Hepatocyte (in vitro differentiated cells): Measurements from ENCODE around the gene SHC1. TPM values are rescaled to one million over a fixed set of nuclear protein-coding genes. Genes with fewer than 3 reads are reported as not detected.

Experiments used
- DNase-seq: peaks from one replicate; pipeline ENCODE4 v3.0.0-alpha.2; 2016; ENCODE audit warnings: low spot score
- H2AFZ ChIP-seq: fragments of 200-600 bp; sonication (generic); 2 replicates; pipeline ENCODE4 v1.6.0; 2016; ENCODE audit warnings: antibody characterized with exemption, mild to moderate bottlenecking
- H3K27ac ChIP-seq: fragments of 200-600 bp; sonication (generic); 2 replicates; pipeline ENCODE4 v1.5.1; 2016; ENCODE audit warnings: mild to moderate bottlenecking
- H3K27me3 ChIP-seq: fragments of 200-600 bp; sonication (generic); 2 replicates; pipeline ENCODE4 v1.6.1; 2016
- H3K36me3 ChIP-seq: fragments of 200-600 bp; sonication (generic); replicated peaks from 2 replicates; pipeline ENCODE4 v1.5.1; 2016; ENCODE audit warnings: low read depth; ENCODE audit not compliant: insufficient read depth
- H3K4me1 ChIP-seq: fragments of 200-600 bp; sonication (generic); 2 replicates; pipeline ENCODE4 v1.5.1; 2016; ENCODE audit warnings: mild to moderate bottlenecking, moderate library complexity; ENCODE audit not compliant: insufficient read depth
- H3K4me2 ChIP-seq: fragments of 200-600 bp; sonication (generic); 2 replicates; pipeline ENCODE4 v1.6.0; 2016
- H3K4me3 ChIP-seq: fragments of 200-600 bp; sonication (generic); 2 replicates; pipeline ENCODE4 v1.5.1; 2016; ENCODE audit warnings: mild to moderate bottlenecking
- H3K79me2 ChIP-seq: fragments of 200-600 bp; sonication (generic); 2 replicates; pipeline ENCODE4 v1.6.0; 2017; ENCODE audit warnings: mild to moderate bottlenecking
- H3K9me2 ChIP-seq: fragments of 200-600 bp; sonication (generic); replicated peaks from 2 replicates; pipeline ENCODE4 v1.6.0; 2017; ENCODE audit warnings: mild to moderate bottlenecking; ENCODE audit not compliant: insufficient read depth
- H3K9me3 ChIP-seq: fragments of 200-600 bp; sonication (generic); 2 replicates; pipeline ENCODE4 v1.5.1; 2016; ENCODE audit warnings: low read depth, mild to moderate bottlenecking
- H4K20me1 ChIP-seq: fragments of 200-600 bp; sonication (generic); 2 replicates; pipeline ENCODE4 v1.6.0; 2016; ENCODE audit warnings: mild to moderate bottlenecking; ENCODE audit not compliant: insufficient read depth, poor library complexity, severe bottlenecking
- EZH2 ChIP-seq: fragments of 200-600 bp; sonication (generic); IDR thresholded peaks from 2 replicates; pipeline ENCODE4 v1.6.1; 2016; ENCODE audit warnings: antibody characterized with exemption, mild to moderate bottlenecking, borderline replicate concordance
- EZH2phosphoT487 ChIP-seq: fragments of 200-600 bp; sonication (generic); IDR thresholded peaks from one replicate; pipeline ENCODE4 v1.6.1; 2018; ENCODE audit warnings: antibody characterized with exemption, mild to moderate bottlenecking, low read depth, moderate library complexity; ENCODE audit not compliant: unreplicated experiment, severe bottlenecking
- WGBS: methylation state at CpG from one replicate; pipeline ENCODE4 v1.1.6; 2016; ENCODE audit warnings: low lambda C conversion rate; ENCODE audit errors: missing lambda C conversion rate; 5-methylcytosine and 5-hydroxymethylcytosine counted together
- polyA plus RNA-seq: library from polyadenylated mRNA; unstranded; fragments of >200 nt; fragmentation: Nextera tagmentation; extraction: Ambion mirVana; gene quantifications from 2 replicates; pipeline ENCODE4 v1.2.1, GENCODE V29; 2016
- total RNA-seq: library from RNA; depleted of rRNA; stranded (reverse); fragments of >200 nt; gene quantifications from 2 replicates; pipeline ENCODE4 v1.2.3, GENCODE V29; 2014
- TF ChIP-seq, protein P1 (sequence below): fragments of 200-600 bp; sonication (generic); IDR thresholded peaks from 2 replicates; pipeline ENCODE4 v1.5.1; 2016; ENCODE audit warnings: antibody characterized with exemption, mild to moderate bottlenecking; ENCODE audit not compliant: poor library complexity

Gene SHC1
- total and polyA plus RNA-seq, 2 experiments from 2014 or later, result 95.6 to 107 TPM

- no peaks in the 10 kb centered on the region for H3K27me3 ChIP-seq
- no peaks in the 10 kb centered on the region for H3K9me2 ChIP-seq
- H3K27ac ChIP-seq, result peak overlapping the region; percentile 74
- H3K4me2 ChIP-seq, result peak overlapping the region; percentile 77
- H3K4me1 ChIP-seq, result peaks cover 29% of the 10 kb centered on the region
- no peak for TF ChIP-seq EZH2phosphoT487
- TF ChIP-seq, protein P1, sequence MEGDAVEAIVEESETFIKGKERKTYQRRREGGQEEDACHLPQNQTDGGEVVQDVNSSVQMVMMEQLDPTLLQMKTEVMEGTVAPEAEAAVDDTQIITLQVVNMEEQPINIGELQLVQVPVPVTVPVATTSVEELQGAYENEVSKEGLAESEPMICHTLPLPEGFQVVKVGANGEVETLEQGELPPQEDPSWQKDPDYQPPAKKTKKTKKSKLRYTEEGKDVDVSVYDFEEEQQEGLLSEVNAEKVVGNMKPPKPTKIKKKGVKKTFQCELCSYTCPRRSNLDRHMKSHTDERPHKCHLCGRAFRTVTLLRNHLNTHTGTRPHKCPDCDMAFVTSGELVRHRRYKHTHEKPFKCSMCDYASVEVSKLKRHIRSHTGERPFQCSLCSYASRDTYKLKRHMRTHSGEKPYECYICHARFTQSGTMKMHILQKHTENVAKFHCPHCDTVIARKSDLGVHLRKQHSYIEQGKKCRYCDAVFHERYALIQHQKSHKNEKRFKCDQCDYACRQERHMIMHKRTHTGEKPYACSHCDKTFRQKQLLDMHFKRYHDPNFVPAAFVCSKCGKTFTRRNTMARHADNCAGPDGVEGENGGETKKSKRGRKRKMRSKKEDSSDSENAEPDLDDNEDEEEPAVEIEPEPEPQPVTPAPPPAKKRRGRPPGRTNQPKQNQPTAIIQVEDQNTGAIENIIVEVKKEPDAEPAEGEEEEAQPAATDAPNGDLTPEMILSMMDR, result no peak
- TF ChIP-seq EZH2, result no peak
- H3K79me2 ChIP-seq, result peaks cover 43% of the 10 kb centered on the region
- no peak overlapping the region for H2AFZ ChIP-seq
- 62% methylated on average over 3 of the region's 3 CpGs for WGBS
- H3K36me3 ChIP-seq, result no peaks in the 10 kb centered on the region
- no peak overlapping the region for H3K4me3 ChIP-seq
- H3K9me3 ChIP-seq, result no peaks in the 10 kb centered on the region
- no peaks in the 10 kb centered on the region for H4K20me1 ChIP-seq
- no peak for DNase-seq
Observed at GRCh38 chr1:154954541-154954940, 16.0 kb downstream of the SHC1 start.

DNA sequence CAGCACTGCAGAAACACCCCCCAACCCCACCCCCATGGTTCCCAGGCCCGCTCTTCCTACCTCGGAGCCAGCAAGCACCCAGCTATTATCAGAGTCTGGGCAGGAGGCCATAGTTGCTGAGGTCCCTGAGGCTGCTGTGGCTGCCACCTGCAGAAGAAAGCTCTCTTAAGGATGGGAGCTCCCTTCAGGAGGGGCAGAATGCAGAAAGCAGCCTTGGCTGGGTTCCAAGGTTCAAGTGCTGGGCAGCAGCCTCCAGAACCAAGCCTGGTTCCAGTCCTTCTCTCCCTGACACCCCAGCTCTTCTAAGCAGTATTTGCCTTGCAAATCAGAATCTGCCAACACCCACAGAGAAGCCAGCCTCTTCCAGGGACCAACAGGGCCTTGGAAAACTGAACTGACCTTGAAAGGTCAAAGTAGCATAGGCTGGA is 16.9 kb downstream of the SHC1 start:
- TF ChIP-seq EZH2phosphoT487 (no peak), EZH2 (no peak)
- TF ChIP-seq, protein P1, result no peak
- DNase-seq, result no peak
- H3K36me3 ChIP-seq, result no peaks in the 10 kb centered on the region
- WGBS, result 88% methylated on average over 2 of the region's 2 CpGs
- H3K27me3 ChIP-seq, result no peaks in the 10 kb centered on the region
- no peaks in the 10 kb centered on the region for H3K9me3 ChIP-seq
- H2AFZ ChIP-seq, result no peak overlapping the region
- no peaks in the 10 kb centered on the region for H3K9me2 ChIP-seq
- H3K4me2 ChIP-seq, result peak overlapping the region; percentile 77
- H4K20me1 ChIP-seq, result no peaks in the 10 kb centered on the region
- peaks cover 29% of the 10 kb centered on the region for H3K4me1 ChIP-seq
- H3K79me2 ChIP-seq, result peaks cover 34% of the 10 kb centered on the region
- H3K4me3 ChIP-seq, result no peak overlapping the region
- no peak overlapping the region for H3K27ac ChIP-seq

DNA sequence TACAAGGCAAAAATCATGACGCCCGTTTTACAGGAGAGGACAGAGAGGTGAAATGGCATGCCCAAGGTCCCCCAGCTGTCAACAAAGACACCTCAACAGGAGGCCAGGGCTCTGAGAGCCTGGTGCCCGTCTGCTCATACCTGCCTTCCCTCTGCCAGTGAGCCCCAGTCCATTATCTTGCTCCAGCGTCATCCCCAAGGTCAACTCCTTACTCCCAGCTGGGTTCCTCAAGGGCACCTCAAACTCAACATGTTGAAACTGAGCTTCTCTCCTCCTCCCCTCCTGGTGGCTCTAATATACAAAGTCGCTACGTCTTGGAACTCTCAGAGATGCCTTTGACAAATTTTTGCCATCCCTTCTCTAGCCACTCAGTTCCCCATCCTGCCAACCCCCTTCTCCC is 17.9 kb downstream of the SHC1 start:
- H3K4me2 ChIP-seq, result no peak overlapping the region
- peaks cover 30% of the 10 kb centered on the region for H3K79me2 ChIP-seq
- H3K9me3 ChIP-seq, result no peaks in the 10 kb centered on the region
- peaks cover 29% of the 10 kb centered on the region for H3K4me1 ChIP-seq
- WGBS, result 91% methylated on average over 6 of the region's 6 CpGs
- no peak for DNase-seq
- no peak overlapping the region for H3K4me3 ChIP-seq
- H3K27ac ChIP-seq, result no peak overlapping the region
- H3K9me2 ChIP-seq, result no peaks in the 10 kb centered on the region
- no peak for TF ChIP-seq EZH2
- TF ChIP-seq, protein P1, result no peak
- no peak for TF ChIP-seq EZH2phosphoT487
- no peak overlapping the region for H2AFZ ChIP-seq
- no peaks in the 10 kb centered on the region for H3K27me3 ChIP-seq
- H4K20me1 ChIP-seq, result no peaks in the 10 kb centered on the region
- no peaks in the 10 kb centered on the region for H3K36me3 ChIP-seq
